ENCODE results near the gene PSMB8.

DNA sequence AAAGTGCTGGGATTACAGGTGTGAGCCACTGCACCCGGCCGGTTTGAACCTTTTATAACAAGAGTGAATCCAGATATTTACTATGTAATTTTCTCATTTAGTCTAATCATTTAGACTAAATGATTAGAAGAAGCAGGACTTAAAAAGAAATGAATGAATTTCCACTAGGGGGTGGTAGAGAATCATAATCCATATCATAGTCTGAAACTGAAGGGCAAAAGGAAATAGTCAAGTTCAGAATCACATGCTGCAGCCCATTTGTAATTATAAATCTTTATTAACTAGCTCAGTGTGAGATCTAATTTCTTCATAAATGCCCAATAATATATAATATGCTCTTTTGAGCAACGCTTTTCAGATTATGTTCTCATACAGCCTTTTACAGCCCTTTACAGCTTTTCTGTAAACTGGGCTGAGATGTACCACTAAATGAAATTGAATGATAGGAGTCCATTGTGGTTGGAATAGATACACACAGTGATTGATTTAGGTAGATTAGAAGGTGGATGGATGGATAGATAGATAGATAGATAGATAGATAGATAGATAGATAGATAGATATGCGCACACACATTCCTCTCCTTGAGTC is 41.9 kb upstream of the PSMB8 start:
- TF ChIP-seq FOXM1 (IDR thresholded peaks at IDR 0.05; ENCODE audit: borderline replicate concordance) (no peak), ZNF384 (IDR thresholded peaks at IDR 0.05) (no peak), SP1 (IDR thresholded peaks at IDR 0.05) (no peak), FOXA1 (IDR thresholded peaks at IDR 0.05) (no peak), HDGF (IDR thresholded peaks at IDR 0.05; ENCODE audit: borderline replicate concordance) (no peak)
- TF ChIP-seq, protein P1, sequence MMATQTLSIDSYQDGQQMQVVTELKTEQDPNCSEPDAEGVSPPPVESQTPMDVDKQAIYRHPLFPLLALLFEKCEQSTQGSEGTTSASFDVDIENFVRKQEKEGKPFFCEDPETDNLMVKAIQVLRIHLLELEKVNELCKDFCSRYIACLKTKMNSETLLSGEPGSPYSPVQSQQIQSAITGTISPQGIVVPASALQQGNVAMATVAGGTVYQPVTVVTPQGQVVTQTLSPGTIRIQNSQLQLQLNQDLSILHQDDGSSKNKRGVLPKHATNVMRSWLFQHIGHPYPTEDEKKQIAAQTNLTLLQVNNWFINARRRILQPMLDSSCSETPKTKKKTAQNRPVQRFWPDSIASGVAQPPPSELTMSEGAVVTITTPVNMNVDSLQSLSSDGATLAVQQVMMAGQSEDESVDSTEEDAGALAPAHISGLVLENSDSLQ (IDR thresholded peaks at IDR 0.05) = no peak
